GM23248 (cell line): ENCODE data around the gene CACNG5.

Source experiments
- EZH2 ChIP-seq: fragments of 200-600 bp; sonication (generic); IDR thresholded peaks from 2 replicates; pipeline ENCODE4 v1.6.1; 2018; ENCODE audit warnings: antibody characterized with exemption, mild to moderate bottlenecking; ENCODE audit not compliant: insufficient read depth, poor library complexity, severe bottlenecking
- EZH2phosphoT487 ChIP-seq: fragments of 200-600 bp; sonication (generic); IDR thresholded peaks from 2 replicates; pipeline ENCODE4 v1.6.1; 2018; ENCODE audit warnings: antibody characterized with exemption, moderate library complexity, mild to moderate bottlenecking, low read depth; ENCODE audit not compliant: insufficient read depth

GRCh38 chr17:66915792-66916191 lies 80.9 kb downstream of the CACNG5 start:
- TF ChIP-seq EZH2 (no peak), EZH2phosphoT487 (no peak)
